GM23338 (cell line): ENCODE measurements around the gene ZBTB46.

ENCODE experiments used
- CTCF ChIP-seq, 2 experiments: fragments of 200-600 bp in 1 of 2; sonication (generic) in 1 of 2; conservative IDR thresholded peaks; 2 replicates each; pipeline versions ENCODE4 v1.5.1 to v1.6.1; 2016 to 2017; ENCODE audit warnings: antibody characterized with exemption in 2 of 2, low read depth in 2 of 2, mild to moderate bottlenecking in 2 of 2, moderate library complexity in 1 of 2
- EZH2 ChIP-seq: fragments of 200-600 bp; sonication (generic); IDR thresholded peaks from one replicate; pipeline ENCODE4 v1.8.0; 2017; ENCODE audit warnings: antibody characterized with exemption, mild to moderate bottlenecking, low read depth; ENCODE audit not compliant: unreplicated experiment
- EZH2phosphoT487 ChIP-seq: fragments of 200-600 bp; sonication (generic); IDR thresholded peaks from one replicate; pipeline ENCODE4 v1.8.1; 2018; ENCODE audit warnings: antibody characterized with exemption; ENCODE audit not compliant: unreplicated experiment

- TF ChIP-seq CTCF (conservative IDR thresholded peaks at IDR 0.05; ENCODE audit: low read depth in 2 of 2) (no peak), EZH2 (no peak), EZH2phosphoT487 (no peak)
Measured at GRCh38 chr20:63810730-63811490, 20.2 kb downstream of the ZBTB46 start.
